Heart left ventricle (tissue), 16 donors: ENCODE measurements around the gene ENSA. TPM values are rescaled to one million over a fixed set of nuclear protein-coding genes. Genes with fewer than 3 reads are reported as not detected.
"Not testable (repeated sequence)": the region's sequence is repeated elsewhere in the genome, so short reads cannot be mapped to it uniquely, and the experiment has no call there.

ENCODE experiments used
- ATAC-seq, 4 donors: fragments of 200-7000 bp; cut with Tn5 transposase; one replicate each; pipeline ENCODE4 v1.9.1; 2020 to 2022; ENCODE audit warnings: moderate library complexity in 4 of 4, mild to moderate bottlenecking in 3 of 4, moderate number of reproducible peaks in 1 of 4
- DNase-seq, 5 donors: peaks; one replicate each; pipeline ENCODE4 v3.0.0-alpha.2; 2020
- H3K27ac ChIP-seq, 12 donors: fragments of 200-600 bp; sonication (generic) in 4 of 12; one replicate each; pipeline versions ENCODE4 v1.5.0 to v1.8.0; 2016 to 2022; ENCODE audit warnings: mild to moderate bottlenecking in 2 of 12
- H3K27me3 ChIP-seq, 9 donors: fragments of 200-600 bp; sonication (generic) in 2 of 9; one replicate each; pipeline versions ENCODE4 v1.5.1 to v1.8.0; 2016 to 2022; ENCODE audit warnings: mild to moderate bottlenecking in 3 of 9
- H3K36me3 ChIP-seq, 9 donors: fragments of 200-600 bp; sonication (generic) in 2 of 9; one replicate each; pipeline versions ENCODE4 v1.5.0 to v1.8.0; 2018 to 2022; ENCODE audit warnings: mild to moderate bottlenecking in 2 of 9
- H3K4me1 ChIP-seq, 12 donors: fragments of 200-600 bp; sonication (generic) in 4 of 12; one replicate each; pipeline versions ENCODE4 v1.5.0 to v1.8.0; 2016 to 2022; ENCODE audit warnings: mild to moderate bottlenecking in 3 of 12
- H3K4me3 ChIP-seq, 12 donors: fragments of 200-600 bp; sonication (generic) in 4 of 12; one replicate each; pipeline versions ENCODE4 v1.5.0 to v1.8.0; 2017 to 2022; ENCODE audit warnings: mild to moderate bottlenecking in 9 of 12, moderate library complexity in 4 of 12
- H3K9me3 ChIP-seq, 12 donors: fragments of 200-600 bp; sonication (generic) in 4 of 12; one replicate each; pipeline versions ENCODE4 v1.5.0 to v1.8.0; 2016 to 2022; ENCODE audit warnings: mild to moderate bottlenecking in 1 of 12
- POLR2A ChIP-seq, 2 donors: fragments of 450-650 bp; IDR thresholded peaks; one replicate each; pipeline ENCODE4 v1.6.1; 2017; ENCODE audit warnings: antibody characterized with exemption in 2 of 2, mild to moderate bottlenecking in 2 of 2, moderate library complexity in 2 of 2
- WGBS, 4 donors: extraction: QIAGEN DNeasy Blood & Tissue Kit in 2 of 4; methylation state at CpG; one replicate each; pipeline versions ENCODE4 v1.1.5 to v1.1.7; 2013 to 2018; 5-methylcytosine and 5-hydroxymethylcytosine counted together
- intact Hi-C, 10 donors: fragments of 100-400 bp; cut with DNase I; formaldehyde crosslinking; loops; one replicate each; pipeline versions ENCODE4 v1.11.1 to v1.14.2; 2022
- polyA plus RNA-seq, 2 donors: library from polyadenylated mRNA; stranded (reverse); fragments of 200-250 nt; gene quantifications; one replicate each; pipeline ENCODE4 v1.2.3, GENCODE V29; 2013
- total RNA-seq, 9 donors: library from RNA; depleted of rRNA in 2 of 9; stranded (reverse); fragments of >200 nt in 2 of 9; fragmentation: NEBNext Ultra II Directional in 3 of 9; extraction: Animal tissue kit (Norgen Biotek cat#: 25700) in 3 of 9; gene quantifications; one replicate each; pipeline versions ENCODE4 v1.1.0 to v1.2.4, GENCODE V29; 2016 to 2023
- TF ChIP-seq, protein P1 (sequence below), 12 donors: fragments of 200-600 bp; sonication (generic) in 4 of 12; IDR thresholded peaks; one replicate each; pipeline versions ENCODE4 v1.5.0 to v1.8.0; 2018 to 2022; ENCODE audit warnings: antibody characterized with exemption in 12 of 12, mild to moderate bottlenecking in 5 of 12
- donor health status: ischemic (EF 13 %, LVEDD 7.1; RV severe dilation, severe dysfunction).
- donor health status: healthy with polysubstance abuse.
- donor health status: DM: no; HTN: yes; CAD: no.
- donor health status: DM: no; HTN: no; CAD: no.
- donor health status: ischemic (EF 25% LVEDD 6.9; RV normal size, moderate dysfunction).
- donor health status: ischemic (EF 25% LVEDD 5.7; RV mildly dilated, moderate dysfunction).
- donor health status: healthy.
- donor health status: DM: yes; HTN: yes; CAD: no.
- donor health status: ischemic (EF 35%, LVEDD 5.7; RV mildly dilated, moderate dysfunction).
- donor health status: nonischemic (EF 11% LVEDD 7.7; RV severe dilation, severe dysfunction).
- donor health status: DM: yes; HTN: yes; CAD: no.
- donor health status: PGD.
- donor health status: ischemic (EF 29% LVEDD 5.4; RV normal size, mild dysfunction).
- donor health status: nonischemic (EF 23%, LVEDD 6.1; RV moderate dilation, normal function).

Gene ENSA
- total and polyA plus RNA-seq, 11 donors = 74.6 to 186 (median 123) TPM

DNA sequence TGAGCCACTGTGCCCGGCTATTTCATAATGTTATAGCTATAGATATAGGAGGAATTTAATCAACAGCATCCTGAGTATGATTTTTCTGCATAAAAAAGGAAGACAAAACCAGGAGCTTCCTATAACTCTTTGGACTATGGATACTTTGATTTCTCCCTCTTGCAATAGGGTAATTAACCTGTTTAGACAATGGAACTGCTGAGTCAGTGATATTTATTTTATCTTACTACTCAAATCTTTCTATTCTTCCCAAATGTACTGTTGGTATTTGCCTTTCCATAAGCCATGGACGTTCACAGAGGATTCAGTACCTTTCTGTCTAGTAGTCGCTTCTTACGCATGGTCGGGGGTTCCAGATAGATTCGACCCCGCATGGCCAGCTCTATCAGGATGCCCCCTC lies 33.9 kb upstream of the ENSA start:
- intact Hi-C loops = no loop called here
- Histone ChIP-seq H3K9me3 (no peaks in the 10 kb centered on the region), H3K27me3 (no peaks in the 10 kb centered on the region), H3K27ac (no peak overlapping the region), H3K4me3 (no peak overlapping the region), H3K4me1 (no peaks in the 10 kb centered on the region), H3K36me3 (peaks cover 0 to 76% (median 49%) of the 10 kb centered on the region in 9 donors)
- no peak for DNase-seq
- WGBS, 4 donors = 89 to 97% (median 94%) methylated on average over 7 of the region's 7 CpGs
- TF ChIP-seq POLR2A (IDR thresholded peaks at IDR 0.05) = no peak
- ATAC-seq = no peak

DNA sequence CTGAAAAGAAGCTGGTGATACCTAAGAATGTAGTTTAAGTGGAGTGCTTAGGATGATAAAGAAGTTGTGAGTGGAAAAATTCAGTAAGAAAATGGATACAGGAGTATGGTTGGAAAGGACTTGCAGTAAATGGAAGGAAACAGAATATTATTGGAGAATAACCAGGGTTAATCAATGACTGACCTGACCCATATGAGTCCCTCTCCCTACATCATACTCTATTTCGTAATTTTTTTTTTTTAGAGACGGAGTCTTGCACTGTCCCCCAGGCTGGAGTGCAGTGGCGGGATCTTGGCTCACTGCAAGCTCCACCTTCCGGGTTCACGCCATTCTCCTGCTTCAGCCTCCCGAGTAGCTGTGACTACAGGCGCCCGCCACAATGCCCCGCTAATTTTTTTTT lies 33.4 kb upstream of the ENSA start:
- no peak for DNase-seq
- Histone ChIP-seq H3K4me1 (no peaks in the 10 kb centered on the region), H3K9me3 (no peaks in the 10 kb centered on the region), H3K36me3 (peaks cover 0 to 81% (median 54%) of the 10 kb centered on the region in 9 donors), H3K4me3 (no peak overlapping the region), H3K27me3 (no peaks in the 10 kb centered on the region), H3K27ac (no peak overlapping the region)
- intact Hi-C loops = no loop called here
- TF ChIP-seq, protein P1, sequence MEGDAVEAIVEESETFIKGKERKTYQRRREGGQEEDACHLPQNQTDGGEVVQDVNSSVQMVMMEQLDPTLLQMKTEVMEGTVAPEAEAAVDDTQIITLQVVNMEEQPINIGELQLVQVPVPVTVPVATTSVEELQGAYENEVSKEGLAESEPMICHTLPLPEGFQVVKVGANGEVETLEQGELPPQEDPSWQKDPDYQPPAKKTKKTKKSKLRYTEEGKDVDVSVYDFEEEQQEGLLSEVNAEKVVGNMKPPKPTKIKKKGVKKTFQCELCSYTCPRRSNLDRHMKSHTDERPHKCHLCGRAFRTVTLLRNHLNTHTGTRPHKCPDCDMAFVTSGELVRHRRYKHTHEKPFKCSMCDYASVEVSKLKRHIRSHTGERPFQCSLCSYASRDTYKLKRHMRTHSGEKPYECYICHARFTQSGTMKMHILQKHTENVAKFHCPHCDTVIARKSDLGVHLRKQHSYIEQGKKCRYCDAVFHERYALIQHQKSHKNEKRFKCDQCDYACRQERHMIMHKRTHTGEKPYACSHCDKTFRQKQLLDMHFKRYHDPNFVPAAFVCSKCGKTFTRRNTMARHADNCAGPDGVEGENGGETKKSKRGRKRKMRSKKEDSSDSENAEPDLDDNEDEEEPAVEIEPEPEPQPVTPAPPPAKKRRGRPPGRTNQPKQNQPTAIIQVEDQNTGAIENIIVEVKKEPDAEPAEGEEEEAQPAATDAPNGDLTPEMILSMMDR (IDR thresholded peaks at IDR 0.05) = no peak
- TF ChIP-seq POLR2A (IDR thresholded peaks at IDR 0.05) = no peak
- WGBS, 4 donors = 96 to 99% (median 98%) methylated on average over 9 of the region's 9 CpGs
- no peak for ATAC-seq

DNA sequence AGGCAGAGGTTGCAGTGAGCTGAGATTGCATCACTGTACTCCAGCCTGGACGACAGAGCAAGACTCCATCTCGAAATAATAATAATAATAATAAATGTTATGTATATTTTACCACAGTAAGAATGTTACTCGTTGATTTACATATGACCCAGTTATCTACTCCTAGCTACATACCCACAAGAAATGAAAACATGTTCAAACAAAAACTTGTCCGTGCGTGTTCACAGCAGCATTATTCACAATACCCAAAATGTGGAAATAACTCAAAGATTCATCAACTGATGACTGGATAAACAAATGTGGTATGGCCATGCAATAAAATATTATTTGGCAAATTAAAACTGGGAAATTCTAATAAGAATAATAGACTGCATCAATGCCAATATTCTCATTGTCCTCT lies 31.7 kb upstream of the ENSA start:
- TF ChIP-seq POLR2A (IDR thresholded peaks at IDR 0.05) = no peak
- TF ChIP-seq, protein P1 (IDR thresholded peaks at IDR 0.05) = no peak
- H3K9me3 ChIP-seq = no peaks in the 10 kb centered on the region
- intact Hi-C loops = no loop called here
- H3K27me3 ChIP-seq = no peaks in the 10 kb centered on the region
- 94 to 96% (median 96%) methylated on average over 5 of the region's 5 CpGs for WGBS, 4 donors
- no peaks in the 10 kb centered on the region for H3K4me1 ChIP-seq
- H3K4me3 ChIP-seq = no peak overlapping the region
- H3K36me3 ChIP-seq = peaks cover 0 to 91% (median 67%) of the 10 kb centered on the region in 9 donors
- ATAC-seq = no peak
- DNase-seq = no peak
- H3K27ac ChIP-seq = no peak overlapping the region

DNA sequence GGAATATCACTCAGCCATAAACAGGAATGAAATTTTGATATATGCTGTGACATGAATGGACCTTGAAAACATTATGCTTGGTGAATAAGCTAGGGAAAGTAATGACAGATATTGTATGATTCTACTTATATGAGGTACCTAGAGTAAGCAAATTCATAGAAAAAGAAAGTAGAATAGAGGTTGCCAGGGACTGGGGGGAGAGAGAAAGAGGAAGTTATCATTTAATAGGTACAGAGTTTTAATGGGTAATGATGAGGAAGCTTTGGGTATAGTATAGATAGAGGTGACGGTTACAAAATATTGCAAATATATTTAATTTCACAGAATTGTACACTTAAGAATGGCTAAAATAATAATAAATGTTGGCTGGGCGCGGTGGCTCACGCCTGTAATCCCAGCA lies 31.2 kb upstream of the ENSA start:
- Histone ChIP-seq H3K4me1 (no peaks in the 10 kb centered on the region), H3K9me3 (no peaks in the 10 kb centered on the region), H3K27ac (no peak overlapping the region), H3K36me3 (peaks cover 0 to 89% (median 73%) of the 10 kb centered on the region in 9 donors), H3K4me3 (no peak overlapping the region), H3K27me3 (no peaks in the 10 kb centered on the region)
- TF ChIP-seq, protein P1 (IDR thresholded peaks at IDR 0.05) = no peak
- TF ChIP-seq POLR2A (IDR thresholded peaks at IDR 0.05) = no peak
- 86 to 99% (median 89%) methylated on average over 4 of the region's 4 CpGs for WGBS, 4 donors
- no peak for ATAC-seq
- DNase-seq = no peak
- intact Hi-C loops = no loop called here

DNA sequence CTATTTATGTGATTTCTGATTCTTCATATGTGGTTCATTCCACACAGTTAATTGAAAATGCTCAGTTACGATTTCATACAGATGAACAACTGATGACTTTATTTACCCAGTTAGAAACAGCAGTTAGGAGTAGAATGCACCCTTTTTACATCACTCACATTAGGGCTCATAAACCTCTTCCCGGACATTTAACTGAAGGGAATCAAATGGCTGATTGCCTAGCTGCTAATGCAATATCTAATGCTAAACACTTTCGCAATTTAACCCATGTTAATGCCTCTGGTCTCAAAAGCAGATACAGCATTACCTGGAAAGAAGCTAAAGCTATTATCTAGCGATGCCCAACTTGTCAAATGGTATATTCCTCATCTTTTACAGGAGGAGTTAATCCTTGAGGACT lies 27.7 kb upstream of the ENSA start:
- H3K4me1 ChIP-seq, H3K27ac ChIP-seq, H3K27me3 ChIP-seq, H3K4me3 ChIP-seq, ATAC-seq, H3K9me3 ChIP-seq, intact Hi-C loops, DNase-seq: not testable (repeated sequence)
- 93 to 97% (median 95%) methylated on average over 4 of the region's 4 CpGs for WGBS, 4 donors
- H3K36me3 ChIP-seq = peaks cover 0 to 70% (median 56%) of the 10 kb centered on the region in 9 donors

DNA sequence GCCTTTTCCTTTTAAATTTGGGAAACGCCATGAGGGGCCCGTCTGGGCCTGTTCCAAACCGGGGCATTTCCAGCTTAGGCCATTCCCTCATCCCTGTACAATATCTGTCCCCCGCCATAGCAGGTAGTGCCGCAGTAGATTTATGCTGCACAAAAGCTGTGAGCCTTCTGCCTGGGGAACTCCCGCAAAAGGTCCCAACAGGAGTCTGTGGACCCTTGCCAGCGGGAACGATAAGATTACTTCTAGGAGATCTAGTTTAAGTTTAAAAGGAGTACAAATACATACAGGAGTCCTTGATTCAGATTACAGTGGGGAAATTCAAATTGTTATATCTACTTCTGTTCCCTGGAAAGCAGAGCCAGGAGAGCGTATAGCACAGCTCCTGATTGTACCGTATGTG lies 25.2 kb upstream of the ENSA start:
- H3K9me3 ChIP-seq = not testable (repeated sequence)
- H3K36me3 ChIP-seq = peaks cover 0 to 53% (median 37%) of the 10 kb centered on the region in 9 donors

More for the DNA sequence above, 25.2 kb upstream of the ENSA start:
- H3K27me3 ChIP-seq, ATAC-seq, intact Hi-C loops, H3K4me3 ChIP-seq, H3K27ac ChIP-seq, DNase-seq: not testable (repeated sequence)
- peaks cover 0 to 12% (median 5%) of the 10 kb centered on the region in 12 donors for H3K4me1 ChIP-seq
- WGBS, 4 donors = 92 to 94% (median 92%) methylated on average over 10 of the region's 10 CpGs
